Stimulated activated CD8-positive, alpha-beta memory T cell treated with anti-CD3 and anti-CD28 coated beads, Interleukin-7, amount 100 ng/mL, for 1 hour (primary cell): Measurements from ENCODE around the gene NVL.
"Not testable (repeated sequence)": the region's sequence is repeated elsewhere in the genome, so short reads cannot be mapped to it uniquely, and the experiment has no call there.

Experiments used
- DNase-seq, 2 donors: peaks; one replicate each; pipeline ENCODE4 v3.0.0-alpha.2; 2020; ENCODE audit warnings: low read depth in 2 of 2

NVL gene

DNA sequence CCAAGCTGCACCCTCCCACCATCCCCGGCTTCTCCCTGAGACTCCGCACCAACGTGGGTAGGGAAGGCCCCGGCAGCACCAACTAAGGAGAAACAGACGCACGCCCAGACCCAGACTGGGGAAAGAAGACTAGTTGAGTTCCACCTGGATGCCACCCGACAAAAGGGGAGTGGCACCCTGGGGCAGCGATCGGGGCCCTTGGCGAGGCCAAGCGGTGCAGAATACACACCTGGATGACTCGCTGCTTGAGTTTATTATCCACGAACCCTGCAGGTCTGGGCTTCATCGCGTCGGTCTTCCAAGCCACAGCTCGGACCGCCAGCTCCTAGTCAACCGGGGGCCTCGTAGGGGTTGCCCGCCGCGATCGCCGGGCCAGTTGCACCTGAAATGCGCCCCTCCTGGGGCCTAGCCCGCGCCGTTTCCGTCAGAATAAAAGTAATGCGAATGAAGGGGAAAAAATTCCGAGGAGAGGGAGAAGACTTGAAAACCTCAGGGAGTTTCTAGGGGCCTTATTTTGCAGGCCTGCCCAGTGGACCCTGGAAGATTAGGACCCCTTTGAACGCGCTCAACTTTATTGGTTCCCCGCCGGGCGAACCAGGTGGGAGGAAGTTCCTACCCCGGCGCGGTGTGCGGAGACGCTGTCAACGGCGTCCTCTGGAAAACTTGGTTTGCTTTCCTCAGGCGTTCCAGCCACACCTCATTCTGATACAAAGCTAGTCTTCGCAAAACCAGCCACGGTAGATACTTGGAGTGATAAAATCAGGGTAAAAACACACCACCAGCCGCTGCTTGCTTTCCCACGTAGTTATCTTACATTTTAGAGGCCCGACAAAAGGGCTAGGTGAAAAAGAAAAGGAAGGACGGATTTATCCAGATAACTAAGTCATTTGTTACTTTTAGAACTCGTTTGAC lies at the start of gene NVL:
Gene NVL (minus strand): TSS at position 331 of the 912 bp plus-strand sequence. CDS start 45 bp downstream, at position 286.
- DNase-seq, result peak; percentile 51 to 59

DNA sequence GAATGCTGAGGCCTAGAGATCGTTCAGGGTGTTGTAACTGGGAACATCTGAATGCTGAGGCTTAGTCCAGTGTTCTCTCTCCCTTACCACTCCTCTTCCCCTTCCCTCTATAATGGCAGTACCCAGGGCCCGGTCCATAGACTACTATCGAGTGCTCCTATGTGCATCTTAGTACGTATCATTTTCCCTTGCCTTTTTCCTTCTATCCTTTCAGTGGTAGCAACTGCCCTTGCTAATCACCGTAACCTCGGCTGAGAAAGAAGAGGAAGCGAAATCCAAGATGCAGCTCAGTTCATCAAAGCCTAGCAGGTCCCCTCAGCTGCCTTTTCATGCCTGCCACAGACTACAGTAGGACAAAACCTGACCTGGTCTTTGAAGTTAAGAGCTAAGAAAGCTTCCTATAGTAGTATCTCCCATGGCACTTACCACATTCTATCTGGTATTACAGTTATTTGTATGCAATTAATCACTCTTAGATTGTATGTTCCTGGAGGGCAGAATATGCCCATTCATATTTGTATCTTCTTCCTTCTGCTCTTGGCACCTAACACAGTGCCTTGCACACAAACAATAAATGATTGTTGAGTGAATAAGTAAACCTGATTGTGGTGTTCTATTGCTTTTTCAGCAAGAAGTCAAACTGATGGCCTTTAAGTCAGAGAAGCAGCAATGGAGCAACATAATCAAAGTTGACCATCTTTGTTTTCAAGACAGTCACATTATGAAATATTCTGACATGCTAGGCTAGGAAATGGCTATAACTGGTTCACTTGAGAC lies 49.1 kb upstream of the NVL start:
- DNase-seq, result no peak

DNA sequence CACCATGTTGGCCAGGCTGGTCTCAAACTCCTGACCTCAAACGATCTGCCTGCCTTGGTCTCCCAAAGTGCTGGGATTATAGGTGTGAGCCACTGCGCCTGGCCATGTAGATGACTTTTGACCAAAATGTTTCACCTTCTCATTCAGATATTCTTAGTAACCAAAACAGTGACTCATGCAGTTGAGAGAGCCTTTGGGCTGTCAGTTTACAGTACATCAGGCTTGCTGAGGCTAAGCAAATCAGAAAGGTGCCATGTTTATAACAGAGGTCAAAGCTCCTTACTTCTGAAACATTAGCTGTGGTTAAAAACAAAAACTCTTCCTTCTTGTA lies 47.7 kb upstream of the NVL start:
- no peak for DNase-seq

DNA sequence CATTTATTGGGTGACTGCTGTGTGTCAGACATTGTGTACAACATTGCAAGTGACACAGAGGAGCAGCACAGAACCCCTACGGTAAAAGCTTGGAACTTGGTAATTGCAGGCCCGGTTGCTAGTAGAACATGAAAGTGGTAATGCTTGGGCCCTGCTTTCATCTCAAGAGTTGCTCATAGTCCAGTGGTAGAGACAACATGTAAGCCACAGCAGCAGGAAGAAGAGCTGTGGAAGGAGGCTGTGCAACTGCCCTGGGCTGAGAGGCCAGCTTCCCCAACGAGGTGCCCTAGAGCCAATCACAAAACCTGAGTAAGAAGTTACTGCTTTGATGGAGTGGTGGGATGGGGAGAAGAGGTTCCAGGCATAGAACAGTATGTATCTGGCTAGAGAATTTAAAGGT lies 45.1 kb upstream of the NVL start:
- DNase-seq, result no peak

DNA sequence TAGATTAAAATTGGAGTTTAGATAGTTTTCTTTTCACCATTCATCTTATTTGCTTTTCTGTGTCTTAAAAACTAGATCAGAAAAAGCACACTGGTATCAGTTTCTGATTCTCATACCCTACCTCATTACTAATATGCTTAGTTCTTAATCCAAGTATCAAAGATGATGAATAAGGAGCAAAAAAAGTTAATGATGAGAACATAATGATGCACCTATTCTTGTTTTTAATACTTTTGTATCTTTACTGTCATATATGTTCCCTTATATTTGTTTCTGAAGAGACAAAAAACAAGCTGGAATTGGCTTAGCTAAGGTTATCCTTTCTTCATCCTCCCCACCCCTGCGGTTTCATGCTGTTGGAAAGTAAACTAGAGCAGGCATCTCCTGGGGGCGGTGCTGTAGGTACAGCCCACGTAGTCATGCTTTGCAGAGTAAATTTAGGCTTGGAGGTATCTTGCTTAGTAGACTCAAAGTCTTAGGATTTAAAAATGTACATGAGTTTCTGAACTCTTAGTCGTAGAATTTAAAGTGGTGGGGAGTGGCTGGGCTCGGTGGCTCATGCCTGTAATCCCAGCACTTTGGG lies 43.1 kb upstream of the NVL start:
- no peak for DNase-seq

DNA sequence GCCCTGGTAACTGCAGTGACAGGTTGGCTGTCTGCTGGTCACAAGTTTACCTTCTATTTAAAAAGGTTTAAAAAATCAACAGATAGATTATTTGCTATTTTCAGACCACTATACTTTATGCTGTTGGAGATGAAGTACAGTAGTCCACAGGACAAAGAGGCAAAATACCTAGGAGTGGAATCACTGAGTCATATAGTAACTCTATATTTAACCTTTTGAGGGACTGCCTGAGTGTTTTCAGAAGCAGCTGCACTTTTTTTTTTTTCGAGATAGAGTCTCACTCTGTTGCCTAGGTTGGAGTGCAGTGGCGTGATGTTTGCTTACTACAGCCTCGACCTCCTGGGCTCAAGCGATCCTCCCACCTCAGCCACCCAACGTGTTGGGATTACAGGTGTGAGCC lies 38.4 kb upstream of the NVL start:
- no peak for DNase-seq

DNA sequence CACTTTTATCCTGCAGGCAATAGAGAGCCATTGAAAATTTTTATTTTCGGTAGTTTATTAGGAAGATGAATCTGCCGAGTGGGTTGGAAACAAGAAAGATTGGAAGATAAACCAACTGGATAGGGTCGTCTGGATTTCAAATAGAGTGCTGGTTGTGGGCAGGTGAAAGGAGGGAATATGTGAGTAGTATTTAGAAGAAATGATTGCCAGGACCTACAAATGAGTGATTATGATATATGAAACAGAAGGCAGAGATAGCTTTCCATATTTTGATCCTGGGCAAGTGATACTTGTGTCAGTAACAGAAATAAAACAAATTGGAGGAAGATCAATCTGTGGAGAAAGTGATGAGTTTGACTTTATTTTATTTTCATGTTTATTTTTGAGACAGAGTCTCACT lies 29.2 kb upstream of the NVL start:
- no peak for DNase-seq

DNA sequence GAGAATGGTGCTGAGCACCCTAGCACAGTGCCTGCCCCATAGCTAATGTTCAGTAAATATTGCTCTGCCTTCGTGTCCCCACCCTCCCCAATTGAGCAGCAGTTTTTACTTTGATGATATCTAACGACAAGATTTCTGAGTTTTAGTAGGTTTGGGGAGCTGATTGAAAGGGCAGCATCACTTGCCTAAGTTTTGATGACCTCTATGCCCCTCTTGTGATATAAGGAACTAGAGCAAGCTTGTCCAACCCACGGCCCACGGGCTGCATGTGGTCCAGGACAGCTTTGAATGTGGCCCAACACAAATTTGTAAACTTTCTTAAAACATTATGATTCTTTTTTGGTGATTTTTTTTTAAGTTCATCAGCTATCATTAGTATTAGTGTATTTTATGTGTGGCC lies 28.3 kb upstream of the NVL start:
- DNase-seq, result no peak

DNA sequence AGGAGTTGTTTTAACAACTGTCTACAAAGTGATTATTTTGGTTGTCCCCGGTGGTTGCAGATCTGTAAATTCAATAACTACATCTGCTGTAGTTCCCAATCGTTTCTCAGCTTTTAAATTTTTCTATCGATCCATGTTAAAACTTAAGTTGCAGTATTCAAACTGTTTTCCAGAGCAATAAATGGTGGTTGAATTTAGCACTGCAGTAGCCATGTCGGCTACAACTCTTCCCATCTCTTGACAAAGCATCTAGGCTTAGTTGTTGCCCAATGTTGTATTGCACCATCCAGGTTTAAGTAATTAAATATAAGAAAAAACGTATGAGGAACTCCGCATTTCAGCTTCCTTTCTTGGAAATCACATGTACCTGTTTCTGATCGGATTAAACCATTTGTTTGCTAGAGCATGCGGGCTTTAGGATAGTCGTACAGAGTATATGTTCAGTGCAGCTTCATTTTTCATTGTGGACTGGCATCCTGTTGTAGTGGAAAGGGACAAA lies 27.7 kb upstream of the NVL start:
- no peak for DNase-seq

DNA sequence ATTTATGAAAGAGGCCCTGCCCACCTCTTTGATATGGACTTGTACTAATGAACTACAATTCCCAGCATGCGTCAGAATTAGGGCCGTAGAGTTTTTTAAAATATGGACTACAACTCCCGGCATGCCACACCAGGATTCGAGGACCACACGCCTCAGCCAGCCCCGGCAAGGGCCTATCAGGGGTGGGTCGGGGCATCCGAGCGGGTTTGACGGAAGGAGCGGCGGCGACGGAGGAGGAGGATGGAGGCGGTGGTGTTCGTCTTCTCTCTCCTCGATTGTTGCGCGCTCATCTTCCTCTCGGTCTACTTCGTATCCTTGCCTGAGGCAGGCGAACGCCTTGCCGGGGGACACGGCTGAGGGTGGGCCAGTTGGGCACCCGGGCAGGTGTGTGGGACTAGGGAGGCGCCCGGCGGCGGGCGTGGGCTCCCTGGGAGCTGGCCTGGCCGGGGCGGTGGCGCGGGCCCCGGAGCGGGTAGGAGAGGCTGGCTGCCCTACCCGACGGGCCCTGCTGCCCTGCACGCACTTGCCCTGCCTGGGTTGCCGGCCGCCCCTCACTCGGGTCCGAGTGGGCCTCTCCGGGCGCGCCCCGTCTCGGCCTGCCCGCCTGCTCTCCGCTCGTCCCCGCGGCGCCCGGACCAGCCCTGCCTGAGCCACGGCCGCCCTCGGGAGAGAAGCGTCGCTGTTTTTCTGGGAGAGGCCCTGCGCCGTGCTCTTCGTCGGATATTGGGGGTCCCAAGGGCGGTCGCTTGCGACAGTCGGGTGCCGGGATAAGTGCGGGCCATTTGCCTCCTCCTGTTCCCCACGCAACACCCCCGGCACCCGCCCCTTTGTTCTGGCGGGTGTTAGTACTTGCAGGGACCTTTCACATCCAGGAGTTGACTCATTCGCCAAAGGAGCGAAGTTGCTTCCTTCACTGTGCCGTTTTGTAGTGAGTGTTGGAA lies 27.0 kb upstream of the NVL start, which contains the start of gene CNIH4:
Gene CNIH4 (plus strand): TSS at position 195 of the 941 bp plus-strand sequence. CDS start 46 bp downstream, at position 241.
- peak; percentile 70 to 82 for DNase-seq

DNA sequence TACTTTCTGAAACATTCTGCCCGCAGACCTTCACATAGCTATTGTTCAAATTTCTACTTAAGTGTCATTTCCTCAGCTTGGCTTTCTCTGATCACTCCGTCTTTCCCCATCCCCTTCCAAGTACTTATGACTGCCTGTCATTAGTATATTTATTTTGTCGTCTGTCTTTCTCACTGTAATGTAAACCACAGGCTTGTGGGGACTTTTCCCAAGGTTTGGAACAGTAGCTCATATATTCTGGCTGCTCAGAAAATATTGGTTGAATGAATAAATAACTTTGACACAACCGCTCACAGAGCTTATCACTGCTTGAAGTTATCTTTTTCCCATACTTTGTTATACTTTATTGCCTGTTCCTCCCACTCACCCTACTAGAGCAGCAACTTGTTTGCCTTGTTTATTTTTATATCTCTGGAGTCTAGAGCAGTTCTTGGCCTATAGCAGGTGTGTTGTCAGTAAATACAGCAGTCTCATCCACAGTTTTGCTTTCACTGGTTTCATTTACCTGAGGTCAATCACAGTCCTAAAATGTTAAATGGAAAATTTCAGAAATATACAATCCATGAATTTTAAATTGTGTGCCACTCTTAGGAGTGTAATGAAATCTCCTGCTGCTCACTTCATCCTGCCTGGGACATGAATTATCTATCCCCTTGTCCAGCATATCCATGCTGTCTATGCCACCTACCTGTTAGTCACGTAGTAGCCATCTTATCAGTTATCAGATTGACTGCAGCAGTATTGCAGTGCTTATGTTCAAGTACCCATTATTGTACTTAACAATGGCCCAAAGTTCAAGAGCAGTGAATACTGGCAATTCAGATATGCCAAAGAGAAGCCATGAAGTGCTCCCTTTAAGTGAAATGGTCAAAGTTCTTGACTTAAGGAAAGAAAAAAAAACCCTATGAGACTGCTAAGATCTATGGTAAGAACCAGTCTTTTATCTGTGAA lies 24.3 kb upstream of the NVL start:
- DNase-seq, result no peak

DNA sequence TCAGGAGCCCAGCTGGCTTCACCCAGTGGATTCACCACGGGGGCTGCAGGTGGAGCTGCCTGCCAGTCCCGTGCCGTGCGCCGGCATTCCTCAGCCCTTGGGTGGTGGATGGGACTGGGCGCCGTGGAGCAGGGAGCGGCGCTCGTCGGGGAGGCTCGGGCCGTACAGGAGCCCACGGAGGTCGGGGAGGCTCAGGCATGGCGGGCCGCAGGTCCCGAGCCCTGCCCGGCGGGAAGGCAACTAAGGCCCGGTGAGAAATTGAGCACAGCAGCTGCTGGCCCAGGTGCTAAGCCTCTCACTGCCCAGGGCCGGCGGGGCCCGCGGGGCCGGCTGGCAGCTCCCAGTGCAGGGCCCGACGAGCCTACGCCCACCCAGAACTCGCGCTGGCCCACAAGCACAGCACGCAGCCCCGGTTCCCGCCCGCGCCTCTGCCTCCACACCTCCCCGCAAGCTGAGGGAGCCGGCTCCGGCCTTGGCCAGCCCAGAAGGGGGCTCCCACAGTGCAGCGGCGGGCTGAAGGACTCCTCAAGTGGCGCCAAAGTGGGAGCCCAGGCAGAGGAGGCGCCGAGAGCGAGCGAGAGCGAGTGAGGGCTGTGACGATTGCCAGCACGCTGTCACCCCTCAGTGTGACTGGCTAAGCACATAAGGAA lies 22.6 kb upstream of the NVL start:
- not testable (repeated sequence) for DNase-seq

DNA sequence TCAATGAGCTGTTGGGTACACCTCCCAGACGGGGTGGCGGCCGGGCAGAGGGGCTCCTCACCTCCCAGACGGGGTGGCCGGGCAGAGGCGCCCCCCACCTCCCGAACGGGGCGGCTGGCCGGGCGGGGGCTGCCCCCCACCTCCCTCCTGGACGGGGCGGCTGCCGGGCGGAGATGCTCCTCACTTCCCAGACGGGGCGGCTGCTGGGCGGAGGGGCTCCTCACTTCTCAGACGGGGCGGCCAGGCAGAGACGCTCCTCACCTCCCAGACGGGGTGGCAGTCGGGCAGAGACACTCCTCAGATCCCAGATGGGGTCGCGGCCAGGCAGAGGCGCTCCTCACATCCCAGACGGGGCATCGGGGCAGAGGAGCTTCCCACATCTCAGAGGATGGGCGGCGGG lies 19.7 kb upstream of the NVL start:
- not testable (repeated sequence) for DNase-seq

DNA sequence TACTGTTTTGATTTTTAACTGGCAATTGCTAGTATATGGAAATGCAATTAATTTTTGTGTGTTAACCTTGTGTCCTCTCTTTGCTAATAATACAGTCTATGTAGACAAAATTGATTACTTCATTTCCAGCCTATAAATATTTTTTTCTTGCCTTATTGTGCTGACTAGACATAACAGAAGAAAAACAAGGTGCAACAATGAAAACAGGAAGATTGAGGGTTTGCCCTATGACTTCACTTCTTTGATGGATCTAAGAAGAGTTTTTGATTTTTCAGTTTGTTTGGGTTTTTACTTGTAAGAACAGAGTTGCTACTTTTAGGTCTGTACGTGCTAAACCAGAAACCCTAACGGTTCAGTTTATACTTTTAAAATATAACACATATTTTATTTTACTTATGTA lies 18.2 kb upstream of the NVL start:
- DNase-seq, result no peak

DNA sequence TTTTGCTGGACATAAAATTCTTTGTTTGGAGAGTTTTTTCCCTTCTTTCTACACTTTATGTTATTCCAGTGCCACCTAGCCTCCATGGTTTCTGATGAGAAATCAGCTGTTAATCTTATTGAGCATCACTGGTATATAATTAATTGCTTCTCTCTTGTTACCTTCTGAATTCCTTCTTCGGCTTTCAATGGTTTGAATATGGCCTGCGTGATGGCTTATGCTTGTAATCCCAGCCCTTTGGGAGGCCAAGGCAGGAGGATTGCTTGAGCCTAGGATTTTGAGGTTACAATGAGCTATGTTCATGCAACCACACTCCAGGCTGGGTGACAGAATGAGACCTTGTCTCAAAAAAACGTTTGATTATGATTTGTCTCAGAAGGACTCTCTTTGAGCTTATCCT lies 13.7 kb upstream of the NVL start:
- DNase-seq, result no peak

DNA sequence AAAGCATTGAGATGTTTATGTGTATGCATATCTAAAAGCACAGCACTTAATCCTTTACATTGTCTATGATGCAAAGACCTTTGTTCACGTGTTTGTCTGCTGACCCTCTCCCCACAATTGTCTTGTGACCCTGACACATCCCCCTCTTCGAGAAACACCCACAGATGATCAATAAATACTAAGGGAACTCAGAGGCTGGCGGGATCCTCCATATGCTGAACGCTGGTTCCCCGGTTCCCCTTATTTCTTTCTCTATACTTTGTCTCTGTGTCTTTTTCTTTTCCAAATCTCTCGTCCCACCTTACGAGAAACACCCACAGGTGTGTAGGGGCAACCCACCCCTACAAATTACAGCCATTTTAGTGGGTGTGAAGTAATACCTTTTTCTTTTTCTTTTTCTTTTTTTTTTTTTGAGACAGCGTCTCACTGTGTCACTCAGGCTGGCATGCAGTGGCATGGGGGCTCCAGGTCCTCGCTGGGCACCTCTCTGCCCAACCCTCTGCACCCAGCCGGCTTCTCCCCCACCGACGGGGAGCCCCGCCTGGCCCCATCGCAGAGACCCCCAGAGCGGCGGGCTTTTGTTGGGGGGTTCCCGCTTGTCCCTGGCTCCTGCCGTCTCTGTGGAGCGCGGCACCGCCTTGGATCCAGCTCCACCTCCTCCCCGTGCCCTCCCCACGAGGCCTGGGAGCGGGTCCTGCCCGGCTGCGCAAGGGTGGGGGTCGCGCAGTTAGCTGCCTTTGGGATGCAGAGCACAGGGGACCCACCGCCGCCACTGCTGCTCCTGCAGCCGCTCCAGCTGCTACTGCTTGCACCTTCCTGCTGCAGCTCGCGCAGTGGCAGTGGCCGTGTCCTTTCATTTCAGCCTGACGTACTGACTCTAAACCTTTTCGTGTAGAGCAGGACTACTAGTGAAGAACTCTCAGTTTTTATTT lies 10.7 kb upstream of the NVL start:
- DNase-seq, result not testable (repeated sequence)

DNA sequence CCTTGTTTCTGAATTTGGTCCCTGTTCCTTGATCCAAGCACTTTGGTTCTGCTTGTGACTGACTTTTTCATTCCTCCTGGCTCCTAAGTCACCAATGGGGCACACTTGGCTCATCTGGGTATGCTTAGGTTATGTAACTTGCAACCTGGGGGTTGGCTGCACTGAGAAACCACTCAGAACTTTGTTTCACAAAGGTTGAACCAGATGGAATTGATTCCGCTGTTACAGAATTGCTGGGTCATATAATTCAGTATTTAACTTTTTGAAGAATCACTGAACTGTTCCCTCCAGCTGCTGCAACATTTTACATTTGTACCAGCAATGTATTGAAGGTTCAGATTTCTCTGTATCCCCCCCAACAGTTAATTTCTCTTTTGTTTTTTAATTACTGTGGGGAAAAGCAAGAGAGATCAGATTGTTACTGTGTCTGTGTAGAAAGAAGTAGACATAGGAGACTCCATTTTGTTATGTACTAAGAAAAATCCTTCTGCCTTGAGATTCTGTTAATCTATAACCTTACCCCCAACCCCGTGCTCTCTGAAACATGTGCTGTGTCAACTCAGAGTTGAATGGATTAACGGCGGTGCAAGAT lies 9.6 kb upstream of the NVL start:
- DNase-seq, result no peak
